IMR-90 (cell line): ENCODE data around the gene ARHGEF38. TPM values are rescaled to one million over a fixed set of nuclear protein-coding genes. Genes with fewer than 3 reads are reported as not detected.

Experiments used
- ATAC-seq: fragments of 200-7000 bp; cut with Tn5 transposase; 2 replicates; pipeline ENCODE4 v1.9.1; 2020; ENCODE audit warnings: low read depth, mild to moderate bottlenecking, moderate library complexity
- BruUV-seq: library from RNA; stranded (reverse); fragments of 400-500 nt; replicated peaks from 2 replicates; lab custom pipeline; 2021; lab: Mats Ljungman, UMichigan
- CTCF ChIA-PET: fragments of 300-600 bp; formaldehyde crosslinking; extraction: SDS; loops from one replicate; lab custom pipeline; 2021; ENCODE audit warnings: antibody characterized with exemption; lab: Yijun Ruan, JAX
- POLR2A ChIA-PET: fragments of 300-600 bp; sonication (Branson Sonifier 250); formaldehyde crosslinking; loops from one replicate; lab custom pipeline; 2022; ENCODE audit warnings: antibody characterized with exemption; ENCODE audit not compliant: unreplicated experiment; lab: Charles Lee
- DNase-seq: peaks from one replicate; pipeline ENCODE4 v3.0.0; 2013
- H2AFZ ChIP-seq: replicated peaks from 2 replicates; pipeline ENCODE3; 2013; ENCODE audit warnings: low read length, mild to moderate bottlenecking; ENCODE audit not compliant: poor library complexity
- H2AK5ac ChIP-seq: 2 replicates; pipeline ENCODE4 v1.6.1; 2013; ENCODE audit warnings: low read depth, low read length, inconsistent platforms
- H2AK9ac ChIP-seq: replicated peaks from 2 replicates; pipeline ENCODE3; 2013; ENCODE audit warnings: mild to moderate bottlenecking, low read depth, low read length, moderate library complexity; ENCODE audit not compliant: poor library complexity
- H2BK120ac ChIP-seq: 2 replicates; pipeline ENCODE4 v1.6.1; 2013; ENCODE audit warnings: low read depth, low read length, inconsistent platforms
- H2BK15ac ChIP-seq: 3 replicates; pipeline ENCODE4 v1.6.1; 2013; ENCODE audit warnings: low read depth, low read length, inconsistent platforms
- H2BK20ac ChIP-seq: 2 replicates; pipeline ENCODE4 v1.6.1; 2013; ENCODE audit warnings: low read depth, mild to moderate bottlenecking, inconsistent platforms, low read length, moderate library complexity
- H2BK5ac ChIP-seq: 2 replicates; pipeline ENCODE4 v1.6.1; 2013; ENCODE audit warnings: mild to moderate bottlenecking, low read depth, low read length, inconsistent platforms; ENCODE audit not compliant: poor library complexity, severe bottlenecking
- H3K14ac ChIP-seq: replicated peaks from 2 replicates; pipeline ENCODE4 v1.6.1; 2013; ENCODE audit warnings: low read depth, low read length, inconsistent platforms
- H3K18ac ChIP-seq: 2 replicates; pipeline ENCODE4 v1.6.1; 2013; ENCODE audit warnings: low read depth, low read length, control low read depth
- H3K23ac ChIP-seq: 2 replicates; pipeline ENCODE4 v1.6.1; 2013; ENCODE audit warnings: low read depth, low read length, inconsistent platforms
- H3K27ac ChIP-seq: 2 replicates; pipeline ENCODE4 v1.5.1; 2013; ENCODE audit warnings: mild to moderate bottlenecking, control low read depth, low read length; ENCODE audit not compliant: insufficient read depth
- H3K27me3 ChIP-seq: 2 replicates; pipeline ENCODE4 v1.6.1; 2013; ENCODE audit warnings: low read length; ENCODE audit not compliant: control insufficient read depth, insufficient read depth
- H3K36me3 ChIP-seq: 2 replicates; pipeline ENCODE4 v1.6.1; 2013; ENCODE audit warnings: low read length, mixed read lengths; ENCODE audit not compliant: control insufficient read depth, insufficient read depth
- H3K4ac ChIP-seq: 2 replicates; pipeline ENCODE4 v1.6.1; 2013; ENCODE audit warnings: low read depth, low read length, inconsistent platforms
- H3K4me1 ChIP-seq: 2 replicates; pipeline ENCODE4 v1.6.1; 2013; ENCODE audit warnings: low read length, mixed read lengths; ENCODE audit not compliant: control insufficient read depth, insufficient read depth
- H3K4me2 ChIP-seq: 2 replicates; pipeline ENCODE4 v1.6.1; 2013; ENCODE audit warnings: low read depth, mild to moderate bottlenecking, control low read depth, low read length, moderate library complexity
- H3K4me3 ChIP-seq: 2 replicates; pipeline ENCODE4 v1.5.1; 2013; ENCODE audit warnings: low read depth, mild to moderate bottlenecking, control low read depth, low read length, moderate library complexity; ENCODE audit not compliant: insufficient read depth
- H3K56ac ChIP-seq: 2 replicates; pipeline ENCODE4 v1.6.1; 2013; ENCODE audit warnings: low read length, inconsistent platforms; ENCODE audit not compliant: insufficient read depth; ENCODE audit errors: extremely low read depth
- H3K79me1 ChIP-seq, 2 experiments: 2 replicates each; pipeline ENCODE4 v1.6.1; 2013; ENCODE audit warnings: low read length in 2 of 2, inconsistent platforms in 1 of 2, low read depth in 1 of 2
- H3K9ac ChIP-seq: 2 replicates; pipeline ENCODE4 v1.6.1; 2013; ENCODE audit warnings: low read depth, low read length, control low read depth
- H3K9me1 ChIP-seq: 2 replicates; pipeline ENCODE4 v1.6.1; 2013; ENCODE audit warnings: low read length, inconsistent platforms; ENCODE audit not compliant: insufficient read depth
- H3K9me3 ChIP-seq: 2 replicates; pipeline ENCODE4 v1.6.1; 2013; ENCODE audit warnings: low read length; ENCODE audit not compliant: control insufficient read depth, insufficient read depth
- H4K20me1 ChIP-seq: 2 replicates; pipeline ENCODE4 v1.6.1; 2013; ENCODE audit warnings: low read length, inconsistent platforms; ENCODE audit not compliant: insufficient read depth
- H4K5ac ChIP-seq: 2 replicates; pipeline ENCODE4 v1.6.1; 2013; ENCODE audit warnings: mild to moderate bottlenecking, low read depth, low read length, control low read depth
- H4K8ac ChIP-seq, 2 experiments: 2 replicates each; pipeline ENCODE4 v1.6.1; 2013; ENCODE audit warnings: low read depth in 2 of 2, low read length in 2 of 2, control low read depth in 1 of 2, inconsistent platforms in 1 of 2
- H4K91ac ChIP-seq: 2 replicates; pipeline ENCODE4 v1.6.1; 2013; ENCODE audit warnings: low read depth, low read length, inconsistent platforms; ENCODE audit not compliant: insufficient read depth
- CHD1 ChIP-seq: IDR thresholded peaks from 2 replicates; pipeline ENCODE4 v1.6.1; 2012; ENCODE audit warnings: low read depth, low read length, improper control_type of control experiment
- MXI1 ChIP-seq: IDR thresholded peaks from 2 replicates; pipeline ENCODE4 v1.6.1; 2012; ENCODE audit warnings: low read depth, mild to moderate bottlenecking, low read length, moderate library complexity, borderline replicate concordance
- POLR2A ChIP-seq: IDR thresholded peaks from 2 replicates; pipeline ENCODE4 v1.6.1; 2012; ENCODE audit warnings: mild to moderate bottlenecking, low read depth, low read length
- whole genome bisulfite sequencing, 2 experiments: methylation state at CpG; one replicate each; pipeline versions ENCODE4 v1.1.5 to v1.1.7; 2013; ENCODE audit warnings: missing lambda C conversion rate in 2 of 2; ENCODE audit not compliant: insufficient read length in 1 of 2; ENCODE audit errors: extremely low coverage in 2 of 2; 5-methylcytosine and 5-hydroxymethylcytosine counted together
- dilution Hi-C: fragments of 300-500 bp; cut with HindIII; formaldehyde crosslinking; loops from one replicate; pipeline ENCODE4 v1.14.3; 2018; ENCODE audit warnings: low sequenced_read_pairs; ENCODE audit not compliant: unreplicated experiment
- in situ Hi-C: fragments of 300-500 bp; cut with MboI; formaldehyde crosslinking; loops from 3 replicates; pipeline ENCODE4 v1.14.3; 2019; ENCODE audit warnings: low sequenced_read_pairs, inconsistent platforms, mixed read lengths
- intact Hi-C: fragments of 100-400 bp; cut with micrococcal nuclease; formaldehyde crosslinking; loops from 2 replicates; pipeline ENCODE4 v1.10.0; 2022
- polyA plus RNA-seq, 3 experiments: library from polyadenylated mRNA; depleted of rRNA; stranded (reverse); fragments of >200 nt; gene quantifications; 2 replicates each; pipeline ENCODE4 v1.2.3, GENCODE V29; 2012; ENCODE audit warnings: low replicate concordance in 1 of 3
- total RNA-seq: library from RNA; depleted of rRNA; stranded (reverse); fragments of >200 nt; gene quantifications from 2 replicates; pipeline ENCODE4 v1.2.3, GENCODE V29; 2012

ARHGEF38 gene
- total and polyA plus RNA-seq, 2 of the 4 experiments (the other 2 are of a cell fraction) = not detected

- in situ Hi-C loops = no loop called here
- Histone ChIP-seq H2AFZ (no peak overlapping the region), H3K4me2 (no peak overlapping the region), H2AK9ac (no peak overlapping the region), H3K36me3 (no peaks in the 10 kb centered on the region), H3K18ac (no peak overlapping the region), H2BK120ac (no peak overlapping the region), H3K4ac (no peak overlapping the region), H3K56ac (no peak overlapping the region), H3K79me1 (no peaks in the 10 kb centered on the region), H3K4me3 (no peak overlapping the region), H4K20me1 (no peaks in the 10 kb centered on the region), H3K14ac (no peak overlapping the region), H3K23ac (no peak overlapping the region), H3K27ac (no peak overlapping the region), H3K9me3 (no peaks in the 10 kb centered on the region), H2BK15ac (no peak overlapping the region), H4K91ac (no peak overlapping the region), H3K27me3 (no peaks in the 10 kb centered on the region), H2BK5ac (no peak overlapping the region), H4K8ac (no peak overlapping the region), H3K9me1 (no peaks in the 10 kb centered on the region), H3K9ac (no peak overlapping the region), H3K4me1 (no peaks in the 10 kb centered on the region), H4K5ac (no peak overlapping the region), H2BK20ac (no peak overlapping the region), H2AK5ac (no peak overlapping the region)
- POLR2A ChIA-PET = no interaction called here
- WGBS, 2 experiments = no CpG with 5 or more reads among the region's 1 CpG
- DNase-seq = no peak
- CTCF ChIA-PET = no interaction called here
- no peak for TF ChIP-seq CHD1
- TF ChIP-seq POLR2A = no peak
- TF ChIP-seq MXI1 = no peak
- dilution Hi-C loops = no loop called here
- no TSS peak for BruUV-seq
- intact Hi-C loops = no loop called here
- ATAC-seq = no peak
Measured at GRCh38 chr4:105645440-105645839, 93.0 kb downstream of the ARHGEF38 start.
